Keratinocyte (primary cell): Measurements from ENCODE around the gene SLC8A1. TPM values are rescaled to one million over a fixed set of nuclear protein-coding genes. Genes with fewer than 3 reads are reported as not detected.

Experiments
- DNase-seq: peaks from one replicate; pipeline ENCODE4 v3.0.0-alpha.2; 2011; ENCODE audit warnings: low read depth, missing footprints, low spot score
- FAIRE-seq: peaks from 2 replicates; lab custom pipeline; 2011; peaks lifted over from hg19 to GRCh38; lab: Jason Lieb, UNC
- H2AFZ ChIP-seq: 2 replicates; pipeline ENCODE4 v1.6.0; 2012; ENCODE audit warnings: low read length, control low read depth, inconsistent platforms; ENCODE audit not compliant: control insufficient read depth
- H3K27ac ChIP-seq: 2 replicates; pipeline ENCODE4 v1.5.1; 2011; ENCODE audit warnings: low read length; ENCODE audit not compliant: control insufficient read depth, insufficient read depth
- H3K27me3 ChIP-seq: 3 replicates; pipeline ENCODE4 v1.6.0; 2011; ENCODE audit warnings: low read length; ENCODE audit not compliant: control insufficient read depth, insufficient read depth; ENCODE audit errors: extremely low read depth
- H3K36me3 ChIP-seq, 2 experiments: 2 replicates in 1 of 2; 3 replicates in 1 of 2; pipeline ENCODE4 v1.5.1; 2011; ENCODE audit warnings: low read length in 2 of 2, mild to moderate bottlenecking in 1 of 2; ENCODE audit not compliant: control insufficient read depth in 2 of 2, insufficient read depth in 2 of 2; ENCODE audit errors: extremely low read depth in 1 of 2
- H3K4me1 ChIP-seq: 3 replicates; pipeline ENCODE4 v1.5.1; 2011; ENCODE audit warnings: low read length; ENCODE audit not compliant: control insufficient read depth, insufficient read depth; ENCODE audit errors: extremely low read depth
- H3K4me2 ChIP-seq: 3 replicates; pipeline ENCODE4 v1.6.0; 2011; ENCODE audit warnings: low read depth, low read length; ENCODE audit not compliant: control insufficient read depth, insufficient read depth; ENCODE audit errors: extremely low read depth
- H3K4me3 ChIP-seq, 3 experiments: fragments of 200-600 bp in 1 of 3; sonication (generic) in 1 of 3; 2 replicates in 2 of 3; 3 replicates in 1 of 3; pipeline ENCODE4 v1.5.1; 2011 to 2016; ENCODE audit warnings: low read length in 3 of 3, mild to moderate bottlenecking in 3 of 3, control low read depth in 2 of 3, inconsistent platforms in 1 of 3, low read depth in 1 of 3, mixed read lengths in 1 of 3, mixed run types in 1 of 3, moderate library complexity in 1 of 3; ENCODE audit not compliant: control insufficient read depth in 2 of 3, insufficient read depth in 2 of 3; ENCODE audit errors: extremely low read depth in 1 of 3
- H3K79me2 ChIP-seq: 2 replicates; pipeline ENCODE4 v1.6.0; 2012; ENCODE audit warnings: low read length; ENCODE audit not compliant: control insufficient read depth, insufficient read depth
- H3K9ac ChIP-seq: 3 replicates; pipeline ENCODE4 v1.6.0; 2011; ENCODE audit warnings: low read length; ENCODE audit not compliant: control insufficient read depth, insufficient read depth; ENCODE audit errors: extremely low read depth
- H3K9me1 ChIP-seq: 3 replicates; pipeline ENCODE4 v1.6.0; 2011; ENCODE audit warnings: low read length; ENCODE audit not compliant: control insufficient read depth, insufficient read depth; ENCODE audit errors: extremely low read depth
- H3K9me3 ChIP-seq: 2 replicates; pipeline ENCODE4 v1.5.1; 2012; ENCODE audit warnings: low read depth, low read length; ENCODE audit not compliant: control insufficient read depth
- H4K20me1 ChIP-seq: 3 replicates; pipeline ENCODE4 v1.6.0; 2011; ENCODE audit warnings: low read length; ENCODE audit not compliant: control insufficient read depth, insufficient read depth; ENCODE audit errors: extremely low read depth
- EZH2 ChIP-seq: IDR thresholded peaks from one replicate; pipeline ENCODE4 v1.6.1; 2012; ENCODE audit warnings: inconsistent platforms, mild to moderate bottlenecking, low read length, moderate library complexity
- dilution Hi-C: fragments of 300-500 bp; cut with MboI; formaldehyde crosslinking; loops from one replicate; pipeline ENCODE4 v1.7.0; 2020; ENCODE audit warnings: low sequenced_read_pairs; ENCODE audit not compliant: extremely low pct_ligation_motif_present
- polyA plus RNA-seq, 5 experiments: library from polyadenylated mRNA; depleted of rRNA in 3 of 5; stranded (reverse) in 3 of 5; stranded (forward) in 1 of 5; unstranded in 1 of 5; fragments of >200 nt; gene quantifications; 1 replicate in 1 of 5; 2 replicates in 3 of 5; 3 replicates in 1 of 5; pipeline versions ENCODE4 v1.2.1 to v1.2.3, GENCODE V29; 2011 to 2012; ENCODE audit warnings: missing spikeins in 2 of 5, low read depth in 1 of 5, low replicate concordance in 1 of 5
- TF ChIP-seq, protein P1 (sequence below), 3 experiments: IDR thresholded peaks in 1 of 3; conservative IDR thresholded peaks in 1 of 3; optimal IDR thresholded peaks in 1 of 3; 2 replicates in 2 of 3; 3 replicates in 1 of 3; pipeline versions ENCODE3 to v1.5.1; 2011; ENCODE audit warnings: low read length in 3 of 3, mild to moderate bottlenecking in 3 of 3, moderate library complexity in 2 of 3, control low read depth in 1 of 3, inconsistent platforms in 1 of 3; ENCODE audit not compliant: insufficient read depth in 2 of 3; ENCODE audit errors: extremely low read depth in 1 of 3

The SLC8A1 gene
- polyA plus RNA-seq, 1 donor (not counting 4 experiments of a cell fraction or from before 2014, with no cell fraction given): 2.7 TPM

DNA sequence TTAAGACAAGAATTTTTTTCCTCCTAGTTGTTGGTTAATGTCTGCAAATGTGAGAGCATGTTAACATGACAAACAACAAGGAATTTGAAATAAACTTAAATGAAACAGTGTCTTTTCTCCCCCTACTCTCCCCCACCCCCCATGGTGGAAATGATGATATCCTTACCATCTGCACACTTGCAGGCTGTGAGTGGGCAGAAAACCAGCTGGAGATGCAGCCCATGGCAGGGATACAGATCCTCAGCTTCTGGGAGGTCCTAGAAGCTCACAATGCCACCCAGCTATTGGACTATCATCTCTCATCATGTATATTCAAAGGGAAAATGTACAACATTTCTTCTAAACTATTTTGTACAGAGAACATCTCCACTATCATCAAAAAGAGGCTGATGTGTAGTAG is 196.8 kb downstream of the SLC8A1 start:
- Histone ChIP-seq H3K9me1 (no peaks in the 10 kb centered on the region), H3K4me3 (no peak overlapping the region), H2AFZ (no peak overlapping the region), H3K79me2 (no peaks in the 10 kb centered on the region), H3K27ac (no peak overlapping the region), H3K4me2 (no peak overlapping the region), H3K9me3 (no peaks in the 10 kb centered on the region), H3K36me3 (no peaks in the 10 kb centered on the region), H3K4me1 (peaks cover 2% of the 10 kb centered on the region), H3K9ac (no peak overlapping the region), H3K27me3 (no peaks in the 10 kb centered on the region), H4K20me1 (no peaks in the 10 kb centered on the region)
- dilution Hi-C loops: no loop called here
- DNase-seq: no peak
- no peak for FAIRE-seq
- TF ChIP-seq, protein P1, sequence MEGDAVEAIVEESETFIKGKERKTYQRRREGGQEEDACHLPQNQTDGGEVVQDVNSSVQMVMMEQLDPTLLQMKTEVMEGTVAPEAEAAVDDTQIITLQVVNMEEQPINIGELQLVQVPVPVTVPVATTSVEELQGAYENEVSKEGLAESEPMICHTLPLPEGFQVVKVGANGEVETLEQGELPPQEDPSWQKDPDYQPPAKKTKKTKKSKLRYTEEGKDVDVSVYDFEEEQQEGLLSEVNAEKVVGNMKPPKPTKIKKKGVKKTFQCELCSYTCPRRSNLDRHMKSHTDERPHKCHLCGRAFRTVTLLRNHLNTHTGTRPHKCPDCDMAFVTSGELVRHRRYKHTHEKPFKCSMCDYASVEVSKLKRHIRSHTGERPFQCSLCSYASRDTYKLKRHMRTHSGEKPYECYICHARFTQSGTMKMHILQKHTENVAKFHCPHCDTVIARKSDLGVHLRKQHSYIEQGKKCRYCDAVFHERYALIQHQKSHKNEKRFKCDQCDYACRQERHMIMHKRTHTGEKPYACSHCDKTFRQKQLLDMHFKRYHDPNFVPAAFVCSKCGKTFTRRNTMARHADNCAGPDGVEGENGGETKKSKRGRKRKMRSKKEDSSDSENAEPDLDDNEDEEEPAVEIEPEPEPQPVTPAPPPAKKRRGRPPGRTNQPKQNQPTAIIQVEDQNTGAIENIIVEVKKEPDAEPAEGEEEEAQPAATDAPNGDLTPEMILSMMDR (optimal IDR thresholded peaks at IDR 0.05 in 1 of 3, IDR thresholded peaks at IDR 0.05 in 1 of 3, conservative IDR thresholded peaks at IDR 0.05 in 1 of 3; ENCODE audit: extremely low read depth in 1 of 3, insufficient read depth in 2 of 3, low read length in 3 of 3): no peak
- no peak for TF ChIP-seq EZH2

DNA sequence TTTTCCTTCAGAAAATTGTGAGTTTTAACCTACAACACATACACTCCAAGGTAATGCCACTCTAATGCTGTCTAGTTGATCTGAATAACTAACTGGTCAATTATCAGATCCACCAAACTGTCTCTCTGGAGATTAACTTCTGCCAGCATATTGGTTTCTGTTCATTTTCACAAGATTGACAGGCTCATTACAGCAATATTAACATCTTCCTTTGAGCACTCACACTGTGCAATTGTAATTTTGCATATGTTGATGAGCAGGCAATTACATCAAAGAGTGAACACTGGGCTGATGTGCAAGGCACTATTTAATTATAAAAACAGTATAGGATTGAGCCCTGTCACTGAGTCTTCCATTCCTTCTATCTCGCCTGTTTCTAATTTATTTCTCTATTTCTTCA is 197.3 kb downstream of the SLC8A1 start:
- Histone ChIP-seq H3K9me3 (no peaks in the 10 kb centered on the region), H3K4me1 (no peaks in the 10 kb centered on the region), H3K27me3 (no peaks in the 10 kb centered on the region), H3K36me3 (no peaks in the 10 kb centered on the region), H3K9ac (no peak overlapping the region), H2AFZ (no peak overlapping the region), H3K79me2 (no peaks in the 10 kb centered on the region), H3K4me3 (no peak overlapping the region), H3K27ac (no peak overlapping the region), H3K4me2 (no peak overlapping the region), H3K9me1 (no peaks in the 10 kb centered on the region), H4K20me1 (no peaks in the 10 kb centered on the region)
- dilution Hi-C loops: no loop called here
- FAIRE-seq: no peak
- TF ChIP-seq, protein P1 (optimal IDR thresholded peaks at IDR 0.05 in 1 of 3, IDR thresholded peaks at IDR 0.05 in 1 of 3, conservative IDR thresholded peaks at IDR 0.05 in 1 of 3; ENCODE audit: extremely low read depth in 1 of 3, insufficient read depth in 2 of 3, low read length in 3 of 3): no peak
- TF ChIP-seq EZH2: no peak
- no peak for DNase-seq
